Astrocyte (in vitro differentiated cells and primary cell): ENCODE data around the gene SLC26A2. TPM values are rescaled to one million over a fixed set of nuclear protein-coding genes. Genes with fewer than 3 reads are reported as not detected.

Experiments used
- DNase-seq: peaks from one replicate; pipeline ENCODE4 v3.0.0-alpha.2; 2010; ENCODE audit warnings: low read depth
- FAIRE-seq: peaks from 2 replicates; lab custom pipeline; 2011; peaks lifted over from hg19 to GRCh38; lab: Jason Lieb, UNC
- H2AFZ ChIP-seq: 2 replicates; pipeline ENCODE4 v1.6.0; 2012; ENCODE audit warnings: low read depth, low read length, inconsistent platforms
- H3K27ac ChIP-seq: 2 replicates; pipeline ENCODE4 v1.5.1; 2011; ENCODE audit warnings: low read depth, low read length, inconsistent platforms
- H3K27me3 ChIP-seq: 2 replicates; pipeline ENCODE4 v1.6.0; 2011; ENCODE audit warnings: low read length, inconsistent platforms; ENCODE audit not compliant: insufficient read depth
- H3K36me3 ChIP-seq: 2 replicates; pipeline ENCODE4 v1.5.1; 2011; ENCODE audit warnings: low read length, inconsistent platforms; ENCODE audit not compliant: insufficient read depth
- H3K4me1 ChIP-seq: 2 replicates; pipeline ENCODE4 v1.5.1; 2011; ENCODE audit warnings: low read length, inconsistent platforms; ENCODE audit not compliant: insufficient read depth
- H3K4me2 ChIP-seq: 2 replicates; pipeline ENCODE4 v1.6.0; 2012; ENCODE audit warnings: low read length, inconsistent platforms
- H3K4me3 ChIP-seq: 2 replicates; pipeline ENCODE4 v1.5.1; 2011; ENCODE audit warnings: low read depth, mild to moderate bottlenecking, low read length, inconsistent platforms; ENCODE audit not compliant: insufficient read depth
- H3K79me2 ChIP-seq: 2 replicates; pipeline ENCODE4 v1.6.0; 2012; ENCODE audit warnings: mild to moderate bottlenecking, low read length, inconsistent platforms; ENCODE audit not compliant: insufficient read depth
- H3K9ac ChIP-seq: 2 replicates; pipeline ENCODE4 v1.6.0; 2012; ENCODE audit warnings: mild to moderate bottlenecking, low read length, inconsistent platforms
- H3K9me3 ChIP-seq: 2 replicates; pipeline ENCODE4 v1.5.1; 2012; ENCODE audit warnings: low read depth, mild to moderate bottlenecking, low read length, inconsistent platforms; ENCODE audit not compliant: insufficient read depth
- H4K20me1 ChIP-seq: 2 replicates; pipeline ENCODE4 v1.6.0; 2012; ENCODE audit warnings: low read length, inconsistent platforms; ENCODE audit not compliant: insufficient read depth
- H3K27ac Mint-ChIP-seq: one replicate; pipeline ENCODE4 v1.8.0; 2021; ENCODE audit warnings: mild to moderate bottlenecking, mixed read lengths; ENCODE audit not compliant: unreplicated experiment
- H3K27me3 Mint-ChIP-seq: one replicate; pipeline ENCODE4 v1.8.0; 2021; ENCODE audit warnings: low read depth, mixed read lengths; ENCODE audit not compliant: unreplicated experiment
- H3K36me3 Mint-ChIP-seq: one replicate; pipeline ENCODE4 v1.8.0; 2021; ENCODE audit warnings: low read depth, mixed read lengths; ENCODE audit not compliant: unreplicated experiment
- H3K4me1 Mint-ChIP-seq: one replicate; pipeline ENCODE4 v1.8.0; 2021; ENCODE audit warnings: low read depth, mixed read lengths; ENCODE audit not compliant: unreplicated experiment
- H3K4me3 Mint-ChIP-seq: one replicate; pipeline ENCODE4 v1.8.0; 2021; ENCODE audit warnings: mild to moderate bottlenecking, moderate library complexity, mixed read lengths; ENCODE audit not compliant: unreplicated experiment
- H3K9me3 Mint-ChIP-seq: one replicate; pipeline ENCODE4 v1.8.0; 2021; ENCODE audit warnings: mild to moderate bottlenecking, mixed read lengths; ENCODE audit not compliant: unreplicated experiment
- EZH2 ChIP-seq: IDR thresholded peaks from 2 replicates; pipeline ENCODE4 v1.6.1; 2012; ENCODE audit warnings: mild to moderate bottlenecking, low read length, inconsistent platforms; ENCODE audit not compliant: insufficient read depth
- total RNA-seq: library from RNA; stranded (reverse); gene quantifications from 2 replicates; pipeline ENCODE4 v1.2.1, GENCODE V29; 2021
- TF ChIP-seq, protein P1 (sequence below): IDR thresholded peaks from 2 replicates; pipeline ENCODE4 v1.5.1; 2011; ENCODE audit warnings: low read depth, mild to moderate bottlenecking, inconsistent platforms, low read length, moderate library complexity; ENCODE audit not compliant: insufficient read depth

Gene SLC26A2
- total RNA-seq, 1 donor from 2014 or later, result 19.8 TPM

DNA sequence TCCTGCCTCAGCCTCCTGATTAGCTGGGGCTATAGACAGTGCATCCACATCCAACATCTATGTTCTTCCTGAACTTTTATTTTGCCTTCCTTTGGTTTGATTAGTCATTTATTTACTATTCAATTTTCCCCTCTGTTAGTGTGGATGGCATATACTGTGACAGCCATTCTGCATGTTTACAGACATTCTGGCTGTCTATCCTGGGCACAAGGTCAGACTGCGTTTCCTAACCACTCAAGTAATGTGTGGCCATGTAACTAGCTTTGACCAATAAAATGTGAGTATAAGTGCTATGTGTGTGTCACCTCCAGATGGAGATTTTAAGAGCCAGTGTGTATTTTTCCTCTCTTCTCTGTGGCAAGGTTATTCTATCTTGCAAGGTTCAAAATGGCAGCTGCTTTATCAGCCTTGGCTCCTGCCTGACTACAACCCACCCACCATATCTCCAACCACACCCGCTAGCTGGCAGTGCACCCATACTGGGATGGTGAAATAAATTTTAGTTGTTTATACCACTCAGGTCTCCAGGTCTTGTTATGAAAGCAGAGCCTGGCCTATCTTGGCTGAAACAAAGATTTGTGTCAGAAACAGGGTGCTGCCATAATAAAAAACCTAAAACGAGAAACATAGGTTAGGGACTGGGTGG is 48.2 kb upstream of the SLC26A2 start:
- no peaks in the 10 kb centered on the region for H3K36me3 ChIP-seq
- no peaks in the 10 kb centered on the region for H3K9me3 ChIP-seq
- Mint-ChIP-seq H3K4me1 (peaks cover 28% of the 10 kb centered on the region), H3K27ac (no peak overlapping the region), H3K4me3 (no peak overlapping the region), H3K36me3 (no peaks in the 10 kb centered on the region), H3K9me3 (no peaks in the 10 kb centered on the region), H3K27me3 (no peaks in the 10 kb centered on the region)
- no peak overlapping the region for H3K27ac ChIP-seq
- H3K27me3 ChIP-seq, result peaks cover 8% of the 10 kb centered on the region
- H2AFZ ChIP-seq, result no peak overlapping the region
- no peak overlapping the region for H3K4me2 ChIP-seq
- no peaks in the 10 kb centered on the region for H4K20me1 ChIP-seq
- H3K4me1 ChIP-seq, result peaks cover 24% of the 10 kb centered on the region
- FAIRE-seq (no peak), DNase-seq (no peak)
- H3K9ac ChIP-seq, result no peak overlapping the region
- H3K79me2 ChIP-seq, result no peaks in the 10 kb centered on the region
- no peak overlapping the region for H3K4me3 ChIP-seq
- TF ChIP-seq, protein P1, sequence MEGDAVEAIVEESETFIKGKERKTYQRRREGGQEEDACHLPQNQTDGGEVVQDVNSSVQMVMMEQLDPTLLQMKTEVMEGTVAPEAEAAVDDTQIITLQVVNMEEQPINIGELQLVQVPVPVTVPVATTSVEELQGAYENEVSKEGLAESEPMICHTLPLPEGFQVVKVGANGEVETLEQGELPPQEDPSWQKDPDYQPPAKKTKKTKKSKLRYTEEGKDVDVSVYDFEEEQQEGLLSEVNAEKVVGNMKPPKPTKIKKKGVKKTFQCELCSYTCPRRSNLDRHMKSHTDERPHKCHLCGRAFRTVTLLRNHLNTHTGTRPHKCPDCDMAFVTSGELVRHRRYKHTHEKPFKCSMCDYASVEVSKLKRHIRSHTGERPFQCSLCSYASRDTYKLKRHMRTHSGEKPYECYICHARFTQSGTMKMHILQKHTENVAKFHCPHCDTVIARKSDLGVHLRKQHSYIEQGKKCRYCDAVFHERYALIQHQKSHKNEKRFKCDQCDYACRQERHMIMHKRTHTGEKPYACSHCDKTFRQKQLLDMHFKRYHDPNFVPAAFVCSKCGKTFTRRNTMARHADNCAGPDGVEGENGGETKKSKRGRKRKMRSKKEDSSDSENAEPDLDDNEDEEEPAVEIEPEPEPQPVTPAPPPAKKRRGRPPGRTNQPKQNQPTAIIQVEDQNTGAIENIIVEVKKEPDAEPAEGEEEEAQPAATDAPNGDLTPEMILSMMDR, result no peak
- TF ChIP-seq EZH2, result no peak

- no peaks in the 10 kb centered on the region for H3K36me3 Mint-ChIP-seq
- H3K27me3 Mint-ChIP-seq, result no peaks in the 10 kb centered on the region
- no peak for TF ChIP-seq EZH2
- TF ChIP-seq, protein P1, result no peak
- Histone ChIP-seq H2AFZ (no peak overlapping the region), H3K27ac (no peak overlapping the region), H3K79me2 (no peaks in the 10 kb centered on the region), H3K9me3 (no peaks in the 10 kb centered on the region), H3K36me3 (no peaks in the 10 kb centered on the region), H3K4me3 (no peak overlapping the region), H3K9ac (no peak overlapping the region), H3K27me3 (peaks cover 3% of the 10 kb centered on the region), H3K4me1 (peaks cover 27% of the 10 kb centered on the region), H4K20me1 (no peaks in the 10 kb centered on the region), H3K4me2 (peak overlapping the region; percentile 1)
- H3K9me3 Mint-ChIP-seq, result no peaks in the 10 kb centered on the region
- peak overlapping the region; percentile 9 for H3K4me3 Mint-ChIP-seq
- peaks cover 32% of the 10 kb centered on the region for H3K4me1 Mint-ChIP-seq
- FAIRE-seq (no peak), DNase-seq (no peak)
- H3K27ac Mint-ChIP-seq, result peak overlapping the region; percentile 28
Measured at GRCh38 chr5:149913436-149914419, 46.8 kb upstream of the SLC26A2 start.
